Vagina (tissue), 2 donors: ENCODE measurements around the gene TMEM266. TPM values are rescaled to one million over a fixed set of nuclear protein-coding genes. Genes with fewer than 3 reads are reported as not detected.

Experiments
- DNase-seq, 2 donors: peaks; one replicate each; pipeline ENCODE4 v3.0.0-alpha.2; 2017; ENCODE audit errors: extremely low spot score in 2 of 2
- H3K27ac ChIP-seq: fragments of 200-600 bp; sonication (generic); one replicate; pipeline ENCODE4 v1.5.1; 2019
- H3K27me3 ChIP-seq: fragments of 200-600 bp; sonication (generic); one replicate; pipeline ENCODE4 v1.5.1; 2019
- H3K36me3 ChIP-seq, 2 donors: fragments of 200-600 bp; sonication (generic); one replicate each; pipeline ENCODE4 v1.5.1; 2017 to 2019
- H3K4me1 ChIP-seq: fragments of 200-600 bp; sonication (generic); one replicate; pipeline ENCODE4 v1.5.1; 2019
- H3K4me3 ChIP-seq, 2 donors: fragments of 200-600 bp; sonication (generic); 1 replicate in 1 of 2; 2 replicates in 1 of 2; pipeline ENCODE4 v1.5.1; 2016 to 2019
- H3K9me3 ChIP-seq: fragments of 200-600 bp; sonication (generic); one replicate; pipeline ENCODE4 v1.5.1; 2019
- POLR2A ChIP-seq, 2 donors: fragments of 450-650 bp; IDR thresholded peaks; one replicate each; pipeline ENCODE4 v1.6.1; 2017; ENCODE audit warnings: antibody characterized with exemption in 2 of 2, mild to moderate bottlenecking in 2 of 2, moderate library complexity in 2 of 2
- POLR2AphosphoS5 ChIP-seq, 2 donors: sonication (generic); formaldehyde crosslinking; IDR thresholded peaks; one replicate each; pipeline ENCODE4 v1.9.0; 2017; ENCODE audit warnings: antibody characterized with exemption in 2 of 2, mild to moderate bottlenecking in 2 of 2, low read depth in 1 of 2; ENCODE audit not compliant: insufficient read depth in 1 of 2
- intact Hi-C: fragments of 100-400 bp; cut with DNase I; formaldehyde crosslinking; loops from one replicate; pipeline ENCODE4 v1.15.1; 2023
- total RNA-seq: library from RNA; depleted of rRNA; stranded (reverse); fragments of >200 nt; gene quantifications from one replicate; pipeline ENCODE4 v1.2.3, GENCODE V29; 2016
- TF ChIP-seq, protein P1 (sequence below), 3 experiments: fragments of 450-650 bp in 2 of 3; fragments of 200-600 bp in 1 of 3; sonication (generic) in 1 of 3; IDR thresholded peaks; one replicate each; pipeline ENCODE4 v1.5.1; 2017 to 2019; ENCODE audit warnings: antibody characterized with exemption in 3 of 3, mild to moderate bottlenecking in 2 of 3, moderate library complexity in 2 of 3

Gene TMEM266
- total RNA-seq, 1 donor from 2014 or later: not detected

DNA sequence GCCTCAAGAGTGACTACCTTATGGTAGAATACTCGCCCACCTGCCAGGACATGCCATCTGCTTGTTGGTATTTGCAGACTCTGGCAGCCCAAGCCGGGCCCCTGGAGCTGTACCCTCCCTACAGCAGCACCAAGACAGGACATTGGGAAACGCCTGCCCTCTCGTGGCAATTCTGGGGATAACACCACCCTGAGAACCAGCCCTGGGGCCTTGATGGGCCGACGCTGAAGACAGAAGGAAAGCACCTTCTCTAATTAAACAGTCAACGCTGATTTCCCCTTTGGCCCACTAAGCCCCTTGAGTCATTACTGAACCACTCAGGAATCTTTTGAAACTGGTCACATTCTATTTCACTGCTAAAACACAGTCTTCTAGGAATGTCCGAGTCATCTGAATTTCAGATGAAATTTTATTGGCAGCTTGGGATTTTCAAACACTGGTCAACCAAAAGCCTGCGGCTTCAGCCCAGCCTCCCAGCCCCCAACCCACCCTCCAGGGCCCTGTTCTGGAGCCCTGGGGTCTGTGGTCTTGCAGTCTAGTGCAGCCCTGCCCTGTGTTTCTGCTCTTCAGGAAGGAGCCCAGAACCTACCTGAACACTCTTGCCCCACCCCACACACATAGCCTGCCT is 91.3 kb downstream of the TMEM266 start:
- no peak overlapping the region for H3K4me3 ChIP-seq
- TF ChIP-seq POLR2AphosphoS5 (IDR thresholded peaks at IDR 0.05; ENCODE audit: insufficient read depth in 1 of 2, low read depth in 1 of 2) (no peak), POLR2A (IDR thresholded peaks at IDR 0.05) (no peak)
- TF ChIP-seq, protein P1, sequence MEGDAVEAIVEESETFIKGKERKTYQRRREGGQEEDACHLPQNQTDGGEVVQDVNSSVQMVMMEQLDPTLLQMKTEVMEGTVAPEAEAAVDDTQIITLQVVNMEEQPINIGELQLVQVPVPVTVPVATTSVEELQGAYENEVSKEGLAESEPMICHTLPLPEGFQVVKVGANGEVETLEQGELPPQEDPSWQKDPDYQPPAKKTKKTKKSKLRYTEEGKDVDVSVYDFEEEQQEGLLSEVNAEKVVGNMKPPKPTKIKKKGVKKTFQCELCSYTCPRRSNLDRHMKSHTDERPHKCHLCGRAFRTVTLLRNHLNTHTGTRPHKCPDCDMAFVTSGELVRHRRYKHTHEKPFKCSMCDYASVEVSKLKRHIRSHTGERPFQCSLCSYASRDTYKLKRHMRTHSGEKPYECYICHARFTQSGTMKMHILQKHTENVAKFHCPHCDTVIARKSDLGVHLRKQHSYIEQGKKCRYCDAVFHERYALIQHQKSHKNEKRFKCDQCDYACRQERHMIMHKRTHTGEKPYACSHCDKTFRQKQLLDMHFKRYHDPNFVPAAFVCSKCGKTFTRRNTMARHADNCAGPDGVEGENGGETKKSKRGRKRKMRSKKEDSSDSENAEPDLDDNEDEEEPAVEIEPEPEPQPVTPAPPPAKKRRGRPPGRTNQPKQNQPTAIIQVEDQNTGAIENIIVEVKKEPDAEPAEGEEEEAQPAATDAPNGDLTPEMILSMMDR (IDR thresholded peaks at IDR 0.05): peak; percentile 47 to 88 (median 67)

DNA sequence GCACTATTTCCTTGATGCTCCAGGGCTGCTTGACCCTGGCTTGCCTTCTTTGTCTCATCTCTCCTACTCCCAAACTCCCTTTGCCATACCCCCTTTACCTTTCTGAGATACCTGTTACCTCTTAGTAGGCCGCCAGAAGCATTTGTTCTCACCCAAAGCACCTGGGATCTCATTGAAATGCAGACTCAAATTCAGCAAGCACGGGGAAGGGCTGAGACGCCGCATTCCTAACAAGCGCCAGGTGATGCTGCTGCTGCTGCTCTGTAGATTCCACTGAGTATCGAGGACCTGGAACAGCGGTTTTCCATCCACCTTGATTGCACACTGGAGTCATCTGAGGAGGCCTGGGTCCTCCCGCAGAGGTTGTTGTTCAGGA is 91.8 kb downstream of the TMEM266 start:
- intact Hi-C loops: no loop called here
- H3K4me1 ChIP-seq: peaks cover 37% of the 10 kb centered on the region
- no peaks in the 10 kb centered on the region for H3K9me3 ChIP-seq
- H3K36me3 ChIP-seq: no peaks in the 10 kb centered on the region
- H3K27me3 ChIP-seq: no peaks in the 10 kb centered on the region
- TF ChIP-seq POLR2A (IDR thresholded peaks at IDR 0.05): no peak
- TF ChIP-seq POLR2AphosphoS5 (IDR thresholded peaks at IDR 0.05; ENCODE audit: insufficient read depth in 1 of 2, low read depth in 1 of 2): no peak
- TF ChIP-seq, protein P1 (IDR thresholded peaks at IDR 0.05): no peak
- H3K4me3 ChIP-seq: no peak overlapping the region
- no peak for DNase-seq
- H3K27ac ChIP-seq: no peak overlapping the region

More for the DNA sequence above, 91.3 kb downstream of the TMEM266 start:
- DNase-seq: no peak
- Histone ChIP-seq H3K9me3 (no peaks in the 10 kb centered on the region), H3K27ac (no peak overlapping the region), H3K36me3 (no peaks in the 10 kb centered on the region), H3K27me3 (no peaks in the 10 kb centered on the region), H3K4me1 (peaks cover 32% of the 10 kb centered on the region)
- intact Hi-C loops: no loop called here

DNA sequence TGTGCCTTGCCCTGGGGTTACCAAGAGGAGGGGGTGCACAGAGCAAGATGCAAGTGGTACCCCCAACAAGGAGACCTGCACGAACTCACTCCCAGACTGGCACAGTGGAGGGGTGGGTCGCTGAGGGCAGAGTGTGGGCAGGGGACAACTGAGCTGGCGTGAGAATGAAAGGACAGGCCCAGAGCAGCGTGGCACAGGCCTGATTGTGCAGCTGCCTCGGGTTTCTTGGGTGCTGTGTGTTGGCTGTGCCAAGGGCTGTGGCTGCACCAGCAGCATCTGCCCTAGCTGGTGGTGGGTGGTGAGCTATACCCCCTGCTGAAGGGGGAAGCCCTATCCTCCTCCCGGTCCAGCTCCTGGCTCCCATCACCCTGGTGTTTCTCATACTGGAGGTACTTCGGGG is 92.4 kb downstream of the TMEM266 start:
- no peak overlapping the region for H3K27ac ChIP-seq
- no peak for DNase-seq
- no peaks in the 10 kb centered on the region for H3K36me3 ChIP-seq
- H3K27me3 ChIP-seq: no peaks in the 10 kb centered on the region
- H3K4me1 ChIP-seq: peaks cover 37% of the 10 kb centered on the region
- H3K9me3 ChIP-seq: no peaks in the 10 kb centered on the region
- TF ChIP-seq POLR2A (IDR thresholded peaks at IDR 0.05): no peak
- TF ChIP-seq POLR2AphosphoS5 (IDR thresholded peaks at IDR 0.05; ENCODE audit: insufficient read depth in 1 of 2, low read depth in 1 of 2): no peak
- TF ChIP-seq, protein P1 (IDR thresholded peaks at IDR 0.05): no peak
- H3K4me3 ChIP-seq: no peak overlapping the region
- intact Hi-C loops: no loop called here

DNA sequence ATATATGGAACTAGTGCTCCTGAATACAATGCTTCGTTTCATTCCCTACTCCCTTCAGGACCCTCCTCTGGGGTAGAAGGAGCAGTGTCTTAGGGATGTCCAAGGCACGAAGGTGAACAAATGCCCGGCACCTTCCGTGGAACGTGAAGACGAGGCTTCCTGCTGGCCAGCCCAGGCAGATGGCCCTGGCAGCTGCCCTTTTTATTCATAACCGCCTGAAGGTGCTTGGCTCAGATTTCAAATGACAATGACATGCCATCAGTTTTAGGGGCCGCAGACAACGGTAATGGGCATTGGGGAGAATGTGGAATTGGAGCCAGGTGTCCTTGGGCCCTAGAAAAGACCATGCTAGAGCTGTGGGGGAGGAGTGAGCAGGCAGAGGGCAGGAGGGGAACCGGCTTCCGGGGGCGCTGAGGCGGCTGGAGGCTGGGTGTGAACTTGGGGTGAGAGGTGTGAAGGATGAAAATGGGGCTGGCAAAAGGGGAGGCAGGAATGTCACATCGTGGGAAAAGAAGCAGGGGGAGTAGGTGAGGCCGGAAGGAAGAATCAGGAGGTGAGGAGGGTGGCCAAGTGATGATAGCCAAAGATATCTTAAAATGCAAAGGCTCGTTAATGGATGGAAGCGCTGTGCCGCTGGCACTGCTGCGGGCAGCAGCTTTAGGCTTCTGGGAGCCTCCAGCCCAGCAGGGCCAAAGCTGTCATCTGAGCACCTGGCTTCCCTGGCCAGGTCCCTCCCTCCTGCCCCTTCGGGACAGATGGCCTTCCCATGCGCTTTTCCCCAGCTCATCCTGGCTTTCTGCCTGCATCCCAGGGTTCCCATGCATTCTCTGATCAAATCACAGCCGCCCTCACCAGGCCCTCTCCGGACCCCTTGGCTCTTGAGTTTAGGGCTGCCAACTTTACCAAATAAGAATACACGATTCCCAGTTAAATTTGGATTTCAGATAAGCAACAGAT is 93.7 kb downstream of the TMEM266 start:
- H3K4me1 ChIP-seq: peaks cover 39% of the 10 kb centered on the region
- no peak for DNase-seq
- H3K27me3 ChIP-seq: no peaks in the 10 kb centered on the region
- TF ChIP-seq POLR2A (IDR thresholded peaks at IDR 0.05) (no peak), POLR2AphosphoS5 (IDR thresholded peaks at IDR 0.05; ENCODE audit: insufficient read depth in 1 of 2, low read depth in 1 of 2) (no peak)
- TF ChIP-seq, protein P1 (IDR thresholded peaks at IDR 0.05): no peak
- intact Hi-C loops: no loop called here
- no peaks in the 10 kb centered on the region for H3K9me3 ChIP-seq
- H3K4me3 ChIP-seq: no peak overlapping the region
- no peak overlapping the region for H3K27ac ChIP-seq
- no peaks in the 10 kb centered on the region for H3K36me3 ChIP-seq
